Measurements from ENCODE around the gene RXRA.

RXRA gene

GRCh38 chr9:134314950-134315715 lies 11.1 kb upstream of the RXRA start:
- TF ChIP-seq CTCF (IDR thresholded peaks at IDR 0.05) = no peak
- H3K4me1 ChIP-seq = no peaks in the 10 kb centered on the region
- H3K4me2 ChIP-seq (ENCODE audit: low read length) = no peak overlapping the region
- H3K9me3 ChIP-seq (ENCODE audit: control insufficient read depth, low read length) = no peaks in the 10 kb centered on the region
- H3K36me3 ChIP-seq (ENCODE audit: control insufficient read depth, insufficient read depth, low read length) = no peaks in the 10 kb centered on the region
- H3K27ac ChIP-seq = no peak overlapping the region
- no peaks in the 10 kb centered on the region for H3K79me2 ChIP-seq
- H2AFZ ChIP-seq = no peak overlapping the region
- no peaks in the 10 kb centered on the region for H3K27me3 ChIP-seq (ENCODE audit: control insufficient read depth, insufficient read depth, low read length)
- H3K4me3 ChIP-seq (ENCODE audit: low read depth, low read length) = no peak overlapping the region
- H3K9ac ChIP-seq = no peak overlapping the region

- Histone ChIP-seq H3K4me1 (no peaks in the 10 kb centered on the region), H3K9me3 (ENCODE audit: control insufficient read depth, low read length) (no peaks in the 10 kb centered on the region), H3K4me2 (ENCODE audit: low read length) (no peak overlapping the region), H3K36me3 (ENCODE audit: control insufficient read depth, insufficient read depth, low read length) (no peaks in the 10 kb centered on the region), H3K27ac (no peak overlapping the region), H3K9ac (no peak overlapping the region), H3K4me3 (ENCODE audit: low read depth, low read length) (no peak overlapping the region), H2AFZ (no peak overlapping the region), H3K27me3 (ENCODE audit: control insufficient read depth, insufficient read depth, low read length) (no peaks in the 10 kb centered on the region), H3K79me2 (no peaks in the 10 kb centered on the region)
- no peak for TF ChIP-seq CTCF (IDR thresholded peaks at IDR 0.05)
Measured at GRCh38 chr9:134315716-134316448, 10.4 kb upstream of the RXRA start.

GRCh38 chr9:134316449-134317160 lies 9.7 kb upstream of the RXRA start:
- Histone ChIP-seq H2AFZ (no peak overlapping the region), H3K27ac (no peak overlapping the region), H3K9me3 (ENCODE audit: control insufficient read depth, low read length) (no peaks in the 10 kb centered on the region), H3K4me1 (no peaks in the 10 kb centered on the region), H3K4me2 (ENCODE audit: low read length) (no peak overlapping the region), H3K36me3 (ENCODE audit: control insufficient read depth, insufficient read depth, low read length) (no peaks in the 10 kb centered on the region), H3K4me3 (ENCODE audit: low read depth, low read length) (no peak overlapping the region), H3K9ac (no peak overlapping the region), H3K79me2 (no peaks in the 10 kb centered on the region), H3K27me3 (ENCODE audit: control insufficient read depth, insufficient read depth, low read length) (no peaks in the 10 kb centered on the region)
- TF ChIP-seq CTCF (IDR thresholded peaks at IDR 0.05) = no peak

GRCh38 chr9:134317400-134317789 lies 8.9 kb upstream of the RXRA start:
- H3K4me1 ChIP-seq = no peaks in the 10 kb centered on the region
- no peak overlapping the region for H2AFZ ChIP-seq
- no peak overlapping the region for H3K4me2 ChIP-seq (ENCODE audit: low read length)
- H3K4me3 ChIP-seq (ENCODE audit: low read depth, low read length) = no peak overlapping the region
- no peak overlapping the region for H3K9ac ChIP-seq
- H3K79me2 ChIP-seq = no peaks in the 10 kb centered on the region
- H3K9me3 ChIP-seq (ENCODE audit: control insufficient read depth, low read length) = no peaks in the 10 kb centered on the region
- no peak overlapping the region for H3K27ac ChIP-seq
- H3K36me3 ChIP-seq (ENCODE audit: control insufficient read depth, insufficient read depth, low read length) = no peaks in the 10 kb centered on the region
- TF ChIP-seq CTCF (IDR thresholded peaks at IDR 0.05) = no peak
- H3K27me3 ChIP-seq (ENCODE audit: control insufficient read depth, insufficient read depth, low read length) = no peaks in the 10 kb centered on the region

All from parathyroid adenoma (tissue), 2 donors.